Effector memory CD8-positive, alpha-beta T cell (primary cell): Measurements from ENCODE around the gene HMGCS2.

ENCODE experiments used
- ATAC-seq: fragments of 150-1000 bp; cut with Tn5 transposase; replicated peaks from 2 replicates; pipeline ENCODE4 v1.10.0; 2021; ENCODE audit warnings: mild to moderate bottlenecking, moderate library complexity
- DNase-seq, 3 experiments: peaks; one replicate each; pipeline ENCODE4 v3.0.0; 2021
- H3K27ac Mint-ChIP-seq, 2 donors: one replicate each; pipeline ENCODE4 v1.8.0; 2022; ENCODE audit warnings: mild to moderate bottlenecking in 2 of 2, mixed read lengths in 2 of 2, moderate library complexity in 2 of 2
- H3K27me3 Mint-ChIP-seq, 2 donors: one replicate each; pipeline ENCODE4 v1.8.0; 2022; ENCODE audit warnings: mixed read lengths in 2 of 2
- H3K36me3 Mint-ChIP-seq: one replicate; pipeline ENCODE4 v1.8.0; 2022; ENCODE audit warnings: mild to moderate bottlenecking, moderate library complexity, mixed read lengths; ENCODE audit not compliant: insufficient read depth
- H3K4me1 Mint-ChIP-seq, 2 donors: one replicate each; pipeline ENCODE4 v1.8.0; 2022; ENCODE audit warnings: low read depth in 2 of 2, mixed read lengths in 2 of 2
- H3K4me3 Mint-ChIP-seq, 2 donors: one replicate each; pipeline ENCODE4 v1.8.0; 2022; ENCODE audit warnings: mild to moderate bottlenecking in 2 of 2, mixed read lengths in 2 of 2, moderate library complexity in 2 of 2
- H3K9me3 Mint-ChIP-seq, 2 donors: one replicate each; pipeline ENCODE4 v1.8.0; 2022; ENCODE audit warnings: mixed read lengths in 2 of 2

Gene HMGCS2

GRCh38 chr1:119725626-119726025, 43.1 kb downstream of the HMGCS2 start:
- ATAC-seq (no peak), DNase-seq (no peak)
- no peaks in the 10 kb centered on the region for H3K4me1 Mint-ChIP-seq
- no peaks in the 10 kb centered on the region for H3K36me3 Mint-ChIP-seq
- no peak overlapping the region for H3K27ac Mint-ChIP-seq
- no peaks in the 10 kb centered on the region for H3K9me3 Mint-ChIP-seq
- H3K27me3 Mint-ChIP-seq = no peaks in the 10 kb centered on the region
- H3K4me3 Mint-ChIP-seq = no peak overlapping the region

GRCh38 chr1:119724611-119725218, 44.0 kb downstream of the HMGCS2 start:
- Mint-ChIP-seq H3K4me1 (no peaks in the 10 kb centered on the region), H3K36me3 (no peaks in the 10 kb centered on the region), H3K9me3 (no peaks in the 10 kb centered on the region), H3K4me3 (no peak overlapping the region), H3K27me3 (no peaks in the 10 kb centered on the region), H3K27ac (no peak overlapping the region)
- DNase-seq (no peak), ATAC-seq (no peak)

- Mint-ChIP-seq H3K9me3 (no peaks in the 10 kb centered on the region), H3K4me3 (no peak overlapping the region), H3K4me1 (no peaks in the 10 kb centered on the region), H3K27me3 (no peaks in the 10 kb centered on the region), H3K27ac (no peak overlapping the region), H3K36me3 (no peaks in the 10 kb centered on the region)
- ATAC-seq (no peak), DNase-seq (no peak)
Observed at GRCh38 chr1:119721896-119722295, 46.8 kb downstream of the HMGCS2 start.

GRCh38 chr1:119720866-119721440, 47.8 kb downstream of the HMGCS2 start:
- ATAC-seq = no peak

GRCh38 chr1:119718972-119719371, 49.7 kb downstream of the HMGCS2 start:
- ATAC-seq = no peak
- no peak for DNase-seq
- H3K9me3 Mint-ChIP-seq = no peaks in the 10 kb centered on the region

More at GRCh38 chr1:119720866-119721440, 47.8 kb downstream of the HMGCS2 start:
- Mint-ChIP-seq H3K27me3 (peaks cover 0 to 5% of the 10 kb centered on the region in 2 donors), H3K36me3 (no peaks in the 10 kb centered on the region), H3K27ac (no peak overlapping the region), H3K4me3 (no peak overlapping the region), H3K9me3 (no peaks in the 10 kb centered on the region), H3K4me1 (no peaks in the 10 kb centered on the region)
- no peak for DNase-seq

GRCh38 chr1:119718409-119718808, 50.3 kb downstream of the HMGCS2 start:
- Mint-ChIP-seq H3K27me3 (peaks cover 2 to 26% of the 10 kb centered on the region in 2 donors), H3K4me3 (no peak overlapping the region), H3K4me1 (peaks cover 0 to 9% of the 10 kb centered on the region in 2 donors), H3K36me3 (no peaks in the 10 kb centered on the region), H3K9me3 (no peaks in the 10 kb centered on the region), H3K27ac (no peak overlapping the region)
- ATAC-seq = no peak
- no peak for DNase-seq

More at GRCh38 chr1:119718972-119719371, 49.7 kb downstream of the HMGCS2 start:
- H3K4me1 Mint-ChIP-seq = peaks cover 0 to 8% of the 10 kb centered on the region in 2 donors
- H3K27ac Mint-ChIP-seq = no peak overlapping the region
- no peak overlapping the region for H3K4me3 Mint-ChIP-seq
- H3K36me3 Mint-ChIP-seq = no peaks in the 10 kb centered on the region
- peaks cover 0 to 21% of the 10 kb centered on the region in 2 donors for H3K27me3 Mint-ChIP-seq

GRCh38 chr1:119715542-119715941, 53.2 kb downstream of the HMGCS2 start:
- Mint-ChIP-seq H3K4me3 (no peak overlapping the region), H3K27me3 (peaks cover 8 to 49% of the 10 kb centered on the region in 2 donors), H3K27ac (no peak overlapping the region), H3K36me3 (no peaks in the 10 kb centered on the region), H3K9me3 (no peaks in the 10 kb centered on the region), H3K4me1 (peaks cover 10 to 20% of the 10 kb centered on the region in 2 donors)
- ATAC-seq (no peak), DNase-seq (no peak)

- Mint-ChIP-seq H3K36me3 (no peaks in the 10 kb centered on the region), H3K4me3 (no peak overlapping the region), H3K9me3 (no peaks in the 10 kb centered on the region), H3K4me1 (peaks cover 10 to 20% of the 10 kb centered on the region in 2 donors), H3K27me3 (peaks cover 8 to 59% of the 10 kb centered on the region in 2 donors), H3K27ac (no peak overlapping the region)
- DNase-seq = no peak
- no peak for ATAC-seq
Observed at GRCh38 chr1:119714583-119714982, 54.1 kb downstream of the HMGCS2 start.

GRCh38 chr1:119713749-119714456, 54.8 kb downstream of the HMGCS2 start:
- Mint-ChIP-seq H3K9me3 (no peaks in the 10 kb centered on the region), H3K4me3 (peak overlapping the region; percentile 68 to 73), H3K36me3 (no peaks in the 10 kb centered on the region), H3K27me3 (peaks cover 8 to 66% of the 10 kb centered on the region in 2 donors), H3K4me1 (peaks cover 10 to 20% of the 10 kb centered on the region in 2 donors), H3K27ac (no peak overlapping the region)
- ATAC-seq (no peak), DNase-seq (no peak)

- no peak overlapping the region for H3K27ac Mint-ChIP-seq
- peaks cover 10 to 20% of the 10 kb centered on the region in 2 donors for H3K4me1 Mint-ChIP-seq
- DNase-seq (no peak), ATAC-seq (no peak)
- H3K9me3 Mint-ChIP-seq = no peaks in the 10 kb centered on the region
- H3K36me3 Mint-ChIP-seq = no peaks in the 10 kb centered on the region
- H3K27me3 Mint-ChIP-seq = peaks cover 8 to 73% of the 10 kb centered on the region in 2 donors
- H3K4me3 Mint-ChIP-seq = peak overlapping the region; percentile 68 to 73
Observed at GRCh38 chr1:119713039-119713748, 55.5 kb downstream of the HMGCS2 start.

- ATAC-seq (peak; percentile 50), DNase-seq (no peak)
- peak overlapping the region; percentile 77 to 89 for H3K4me3 Mint-ChIP-seq
- H3K4me1 Mint-ChIP-seq = peaks cover 10 to 20% of the 10 kb centered on the region in 2 donors
- H3K36me3 Mint-ChIP-seq = no peaks in the 10 kb centered on the region
- no peaks in the 10 kb centered on the region for H3K9me3 Mint-ChIP-seq
- peaks cover 8 to 75% of the 10 kb centered on the region in 2 donors for H3K27me3 Mint-ChIP-seq
- no peak overlapping the region for H3K27ac Mint-ChIP-seq
Observed at GRCh38 chr1:119712342-119713038, 56.2 kb downstream of the HMGCS2 start.

- ATAC-seq (peak; percentile 61), DNase-seq (peak in 1 of 3 experiments; percentile 3)
- Mint-ChIP-seq H3K27ac (no peak within 1 kb of the TSS), H3K4me1 (peaks cover 10 to 20% of the 10 kb centered on the region in 2 donors), H3K36me3 (no peaks in the 10 kb centered on the region), H3K27me3 (peaks cover 8 to 75% of the 10 kb centered on the region in 2 donors), H3K4me3 (peak within 1 kb of the TSS; percentile 77 to 89), H3K9me3 (no peaks in the 10 kb centered on the region)
Observed at GRCh38 chr1:119711804-119712341, 56.8 kb downstream of the HMGCS2 start, which contains the start of gene PHGDH. TSS of gene PHGDH (plus strand) at chr1:119711934. CDS start at chr1:119712023, 89 bp downstream.
